Endothelial cell of umbilical vein (primary cell): ENCODE measurements around the gene IQGAP2.

ENCODE experiments used
- EZH2 ChIP-seq: IDR thresholded peaks from 2 replicates; pipeline ENCODE4 v1.6.1; 2012; ENCODE audit warnings: borderline replicate concordance, low read depth, mild to moderate bottlenecking, moderate library complexity, low read length, inconsistent platforms; ENCODE audit not compliant: severe bottlenecking
- GATA2 ChIP-seq: IDR thresholded peaks from 2 replicates; pipeline ENCODE4 v1.7.0; 2011; ENCODE audit warnings: low read depth, mild to moderate bottlenecking, moderate library complexity, mixed read lengths, low read length; ENCODE audit not compliant: insufficient read length, insufficient read depth
- JUN ChIP-seq: IDR thresholded peaks from 2 replicates; pipeline ENCODE4 v1.6.1; 2011; ENCODE audit warnings: borderline replicate concordance, low read depth; ENCODE audit not compliant: insufficient read length, insufficient read depth
- MYC ChIP-seq: IDR thresholded peaks from one replicate; pipeline ENCODE4 v1.6.1; 2011; ENCODE audit warnings: mild to moderate bottlenecking, low read depth, low read length
- POLR2A ChIP-seq: IDR thresholded peaks from 2 replicates; pipeline ENCODE4 v1.6.1; 2012; ENCODE audit warnings: low read depth, mild to moderate bottlenecking, control low read depth, low read length
- POLR2AphosphoS5 ChIP-seq: IDR thresholded peaks from 2 replicates; pipeline ENCODE4 v1.6.1; 2012; ENCODE audit warnings: low read depth, mild to moderate bottlenecking, control low read depth, low read length, moderate library complexity; ENCODE audit not compliant: insufficient read depth
- TF ChIP-seq, protein P1 (sequence below), 2 donors: IDR thresholded peaks; 1 replicate in 1 of 2; 2 replicates in 1 of 2; pipeline ENCODE4 v1.5.1; 2011; ENCODE audit warnings: low read length in 2 of 2, mild to moderate bottlenecking in 2 of 2, moderate library complexity in 2 of 2, control low read depth in 1 of 2, inconsistent platforms in 1 of 2, low read depth in 1 of 2; ENCODE audit not compliant: insufficient read depth in 1 of 2; ENCODE audit errors: extremely low read depth in 1 of 2
- TF ChIP-seq, protein P2 (sequence below): IDR thresholded peaks from 2 replicates; pipeline ENCODE4 v1.6.1; 2011; ENCODE audit not compliant: insufficient read depth, insufficient read length

DNA sequence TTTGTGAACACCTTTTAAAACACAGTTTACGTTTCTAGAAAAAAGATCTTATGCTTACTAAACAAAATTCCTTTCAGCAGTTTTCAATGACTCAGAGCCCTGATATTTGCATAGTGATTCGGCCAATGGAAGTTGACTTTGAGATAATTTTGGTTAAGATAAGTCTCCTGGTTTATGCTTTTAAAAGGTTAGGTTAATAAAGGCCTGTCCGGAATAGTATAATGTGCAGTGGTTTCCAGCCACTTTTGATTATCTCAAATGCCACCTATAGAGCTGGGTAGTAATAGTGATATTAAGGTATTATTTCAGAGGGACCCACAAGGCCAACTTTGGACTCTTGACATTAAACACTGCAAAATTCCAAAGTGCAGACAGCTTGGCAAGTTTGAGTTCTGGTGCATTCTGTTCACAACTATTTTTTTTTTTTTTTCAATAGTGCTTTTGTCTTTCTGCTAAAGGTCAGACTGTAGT lies 134.0 kb downstream of the IQGAP2 start:
- TF ChIP-seq, protein P1, sequence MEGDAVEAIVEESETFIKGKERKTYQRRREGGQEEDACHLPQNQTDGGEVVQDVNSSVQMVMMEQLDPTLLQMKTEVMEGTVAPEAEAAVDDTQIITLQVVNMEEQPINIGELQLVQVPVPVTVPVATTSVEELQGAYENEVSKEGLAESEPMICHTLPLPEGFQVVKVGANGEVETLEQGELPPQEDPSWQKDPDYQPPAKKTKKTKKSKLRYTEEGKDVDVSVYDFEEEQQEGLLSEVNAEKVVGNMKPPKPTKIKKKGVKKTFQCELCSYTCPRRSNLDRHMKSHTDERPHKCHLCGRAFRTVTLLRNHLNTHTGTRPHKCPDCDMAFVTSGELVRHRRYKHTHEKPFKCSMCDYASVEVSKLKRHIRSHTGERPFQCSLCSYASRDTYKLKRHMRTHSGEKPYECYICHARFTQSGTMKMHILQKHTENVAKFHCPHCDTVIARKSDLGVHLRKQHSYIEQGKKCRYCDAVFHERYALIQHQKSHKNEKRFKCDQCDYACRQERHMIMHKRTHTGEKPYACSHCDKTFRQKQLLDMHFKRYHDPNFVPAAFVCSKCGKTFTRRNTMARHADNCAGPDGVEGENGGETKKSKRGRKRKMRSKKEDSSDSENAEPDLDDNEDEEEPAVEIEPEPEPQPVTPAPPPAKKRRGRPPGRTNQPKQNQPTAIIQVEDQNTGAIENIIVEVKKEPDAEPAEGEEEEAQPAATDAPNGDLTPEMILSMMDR (IDR thresholded peaks at IDR 0.05; ENCODE audit: extremely low read depth in 1 of 2, insufficient read depth in 1 of 2, low read depth in 1 of 2, low read length in 2 of 2): no peak
- TF ChIP-seq POLR2A: no peak
- TF ChIP-seq, protein P2, sequence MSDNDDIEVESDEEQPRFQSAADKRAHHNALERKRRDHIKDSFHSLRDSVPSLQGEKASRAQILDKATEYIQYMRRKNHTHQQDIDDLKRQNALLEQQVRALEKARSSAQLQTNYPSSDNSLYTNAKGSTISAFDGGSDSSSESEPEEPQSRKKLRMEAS: no peak
- TF ChIP-seq MYC: no peak
- TF ChIP-seq POLR2AphosphoS5: no peak
- TF ChIP-seq EZH2: no peak
- TF ChIP-seq GATA2: no peak
- no peak for TF ChIP-seq JUN
